B cell (primary cell): ENCODE measurements around the gene ZRANB3. TPM values are rescaled to one million over a fixed set of nuclear protein-coding genes. Genes with fewer than 3 reads are reported as not detected.

Experiments
- ATAC-seq: fragments of 200-7000 bp; cut with Tn5 transposase; one replicate; pipeline ENCODE4 v1.10.0; 2021; ENCODE audit warnings: low read depth, mild to moderate bottlenecking, moderate number of reproducible peaks, moderate library complexity
- CTCF ChIA-PET: fragments of 350-600 bp; sonication (Branson Sonifier 250); formaldehyde crosslinking; loops from one replicate; lab custom pipeline; 2021; ENCODE audit warnings: antibody characterized with exemption, inconsistent platforms; lab: Charles Lee
- POLR2A ChIA-PET: fragments of 350-600 bp; sonication (Branson Sonifier 250); formaldehyde crosslinking; loops from one replicate; lab custom pipeline; 2021; ENCODE audit warnings: antibody characterized with exemption; lab: Charles Lee
- DNase-seq: peaks from one replicate; pipeline ENCODE4 v3.0.0; 2013
- H2AFZ ChIP-seq: 2 replicates; pipeline ENCODE4 v1.6.1; 2012; ENCODE audit warnings: mild to moderate bottlenecking, low read depth, low read length; ENCODE audit not compliant: insufficient read depth, poor library complexity, severe bottlenecking
- H3K27ac ChIP-seq, 2 donors: 1 replicate in 1 of 2; 2 replicates in 1 of 2; pipeline ENCODE4 v1.5.1; 2012 to 2013; ENCODE audit warnings: low read length in 2 of 2, mild to moderate bottlenecking in 2 of 2, moderate library complexity in 1 of 2
- H3K27me3 ChIP-seq, 4 experiments: fragments of 200-600 bp in 1 of 4; sonication (generic) in 1 of 4; replicated peaks in 1 of 4; 1 replicate in 2 of 4; 2 replicates in 2 of 4; pipeline versions ENCODE4 v1.6.1 to v1.7.0; 2013 to 2016; ENCODE audit warnings: low read length in 3 of 4, mild to moderate bottlenecking in 2 of 4, mixed read lengths in 1 of 4, moderate library complexity in 1 of 4; ENCODE audit not compliant: insufficient read depth in 4 of 4, control insufficient read depth in 3 of 4; ENCODE audit errors: control extremely low read depth in 1 of 4
- H3K36me3 ChIP-seq, 2 experiments: replicated peaks in 1 of 2; 1 replicate in 1 of 2; 2 replicates in 1 of 2; pipeline versions ENCODE4 v1.6.1 to v1.7.1; 2013; ENCODE audit warnings: low read length in 1 of 2; ENCODE audit not compliant: insufficient read depth in 2 of 2, control insufficient read depth in 1 of 2; ENCODE audit errors: control extremely low read depth in 1 of 2, extremely low read depth in 1 of 2
- H3K4me1 ChIP-seq, 2 donors: fragments of 200-600 bp in 1 of 2; sonication (generic) in 1 of 2; 1 replicate in 1 of 2; 2 replicates in 1 of 2; pipeline versions ENCODE4 v1.5.1 to v1.6.1; 2013 to 2017; ENCODE audit warnings: low read length in 2 of 2; ENCODE audit not compliant: control insufficient read depth in 2 of 2, insufficient read depth in 2 of 2
- H3K4me2 ChIP-seq: replicated peaks from 2 replicates; pipeline ENCODE3; 2012; ENCODE audit warnings: mild to moderate bottlenecking, low read depth, low read length; ENCODE audit not compliant: poor library complexity, severe bottlenecking
- H3K4me3 ChIP-seq, 5 experiments: fragments of 200-600 bp in 1 of 5; sonication (generic) in 1 of 5; 1 replicate in 3 of 5; 2 replicates in 2 of 5; pipeline versions ENCODE4 v1.5.1 to v1.7.0; 2011 to 2016; ENCODE audit warnings: low read length in 4 of 5, mild to moderate bottlenecking in 4 of 5, low read depth in 2 of 5, control low read depth in 1 of 5, moderate library complexity in 1 of 5; ENCODE audit not compliant: insufficient read depth in 1 of 5; ENCODE audit errors: control extremely low read depth in 1 of 5, extremely low read depth in 1 of 5
- H3K79me2 ChIP-seq: fragments of 200-600 bp; sonication (generic); one replicate; pipeline ENCODE4 v1.6.0; 2016; ENCODE audit warnings: low read length; ENCODE audit not compliant: control insufficient read depth, insufficient read depth
- H3K9ac ChIP-seq: fragments of 200-600 bp; sonication (generic); 2 replicates; pipeline ENCODE4 v1.6.1; 2017; ENCODE audit warnings: mild to moderate bottlenecking, low read length, moderate library complexity
- H3K9me3 ChIP-seq, 3 donors: one replicate each; pipeline versions ENCODE4 v1.6.1 to v1.7.1; 2013; ENCODE audit warnings: low read length in 2 of 3; ENCODE audit not compliant: control insufficient read depth in 2 of 3, insufficient read depth in 1 of 3; ENCODE audit errors: control extremely low read depth in 1 of 3
- H4K20me1 ChIP-seq: 2 replicates; pipeline ENCODE4 v1.6.0; 2012; ENCODE audit warnings: mild to moderate bottlenecking, low read length; ENCODE audit not compliant: insufficient read depth, control insufficient read depth, poor library complexity, severe bottlenecking
- H3K27ac Mint-ChIP-seq: one replicate; pipeline ENCODE4 v1.8.0; 2021; ENCODE audit warnings: mixed read lengths
- H3K27me3 Mint-ChIP-seq: one replicate; pipeline ENCODE4 v1.8.0; 2021; ENCODE audit warnings: mixed read lengths
- H3K4me1 Mint-ChIP-seq: one replicate; pipeline ENCODE4 v1.8.0; 2021; ENCODE audit warnings: mixed read lengths
- H3K4me3 Mint-ChIP-seq: one replicate; pipeline ENCODE4 v1.8.0; 2021; ENCODE audit warnings: mixed read lengths
- H3K9me3 Mint-ChIP-seq: one replicate; pipeline ENCODE4 v1.8.0; 2022; ENCODE audit warnings: mixed read lengths; ENCODE audit not compliant: insufficient read depth
- EZH2 ChIP-seq: IDR thresholded peaks from 2 replicates; pipeline ENCODE4 v1.6.1; 2012; ENCODE audit warnings: borderline replicate concordance, low read depth, mild to moderate bottlenecking, moderate library complexity, low read length; ENCODE audit not compliant: insufficient read depth, poor library complexity, severe bottlenecking
- WGBS: methylation state at CpG from one replicate; pipeline ENCODE4 v1.1.5; 2013; ENCODE audit warnings: missing lambda C conversion rate; ENCODE audit not compliant: insufficient coverage; 5-methylcytosine and 5-hydroxymethylcytosine counted together
- intact Hi-C: fragments of 100-400 bp; cut with micrococcal nuclease; formaldehyde crosslinking; loops from one replicate; pipeline ENCODE4 v1.10.0; 2022
- polyA plus RNA-seq: library from polyadenylated mRNA; depleted of rRNA; stranded (reverse); fragments of >200 nt; gene quantifications from 2 replicates; pipeline ENCODE4 v1.2.3, GENCODE V29; 2012
- total RNA-seq, 2 donors: library from RNA; stranded (reverse); fragments of 120-200 nt in 1 of 2; gene quantifications; 1 replicate in 1 of 2; 2 replicates in 1 of 2; pipeline versions ENCODE4 v1.2.3 to v1.2.4, GENCODE V29; 2013 to 2022
- TF ChIP-seq, protein P1 (sequence below): fragments of 200-600 bp; IDR thresholded peaks from one replicate; pipeline ENCODE4 v1.8.0; 2022; ENCODE audit warnings: antibody characterized with exemption, mild to moderate bottlenecking

Gene ZRANB3
- total and polyA plus RNA-seq, 2 donors (not counting 1 experiment from before 2014, with no cell fraction given) = 2.4 to 9.8 TPM

GRCh38 chr2:135163901-135164300, 367.1 kb downstream of the ZRANB3 start:
- CTCF ChIA-PET = interaction anchor here (1.6 kb wide), 1 partner anchor 159 kb away, joined by 3 read pairs; no protein-coding TSS in a partner anchor
- TF ChIP-seq EZH2 = no peak
- TF ChIP-seq, protein P1, sequence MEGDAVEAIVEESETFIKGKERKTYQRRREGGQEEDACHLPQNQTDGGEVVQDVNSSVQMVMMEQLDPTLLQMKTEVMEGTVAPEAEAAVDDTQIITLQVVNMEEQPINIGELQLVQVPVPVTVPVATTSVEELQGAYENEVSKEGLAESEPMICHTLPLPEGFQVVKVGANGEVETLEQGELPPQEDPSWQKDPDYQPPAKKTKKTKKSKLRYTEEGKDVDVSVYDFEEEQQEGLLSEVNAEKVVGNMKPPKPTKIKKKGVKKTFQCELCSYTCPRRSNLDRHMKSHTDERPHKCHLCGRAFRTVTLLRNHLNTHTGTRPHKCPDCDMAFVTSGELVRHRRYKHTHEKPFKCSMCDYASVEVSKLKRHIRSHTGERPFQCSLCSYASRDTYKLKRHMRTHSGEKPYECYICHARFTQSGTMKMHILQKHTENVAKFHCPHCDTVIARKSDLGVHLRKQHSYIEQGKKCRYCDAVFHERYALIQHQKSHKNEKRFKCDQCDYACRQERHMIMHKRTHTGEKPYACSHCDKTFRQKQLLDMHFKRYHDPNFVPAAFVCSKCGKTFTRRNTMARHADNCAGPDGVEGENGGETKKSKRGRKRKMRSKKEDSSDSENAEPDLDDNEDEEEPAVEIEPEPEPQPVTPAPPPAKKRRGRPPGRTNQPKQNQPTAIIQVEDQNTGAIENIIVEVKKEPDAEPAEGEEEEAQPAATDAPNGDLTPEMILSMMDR = no peak
- POLR2A ChIA-PET = no interaction called here
- H3K4me3 Mint-ChIP-seq = no peak overlapping the region
- DNase-seq = no peak
- no peak overlapping the region for H3K4me2 ChIP-seq
- no peaks in the 10 kb centered on the region for H4K20me1 ChIP-seq
- no peaks in the 10 kb centered on the region for H3K79me2 ChIP-seq
- no peaks in the 10 kb centered on the region for H3K9me3 Mint-ChIP-seq
- no peaks in the 10 kb centered on the region for H3K27me3 Mint-ChIP-seq
- no peak for ATAC-seq
- intact Hi-C loops = no loop called here
- H3K4me1 ChIP-seq = no peaks in the 10 kb centered on the region
- H2AFZ ChIP-seq = no peak overlapping the region
- no peaks in the 10 kb centered on the region for H3K9me3 ChIP-seq
- no peaks in the 10 kb centered on the region for H3K4me1 Mint-ChIP-seq
- 100% methylated on average over 3 of the region's 5 CpGs for WGBS
- H3K27ac ChIP-seq = no peak overlapping the region
- no peak overlapping the region for H3K4me3 ChIP-seq
- no peak overlapping the region for H3K9ac ChIP-seq
- peaks cover 3 to 63% of the 10 kb centered on the region in 2 experiments for H3K36me3 ChIP-seq
- no peaks in the 10 kb centered on the region for H3K27me3 ChIP-seq
- H3K27ac Mint-ChIP-seq = no peak overlapping the region

- Histone ChIP-seq H3K27ac (no peak overlapping the region), H4K20me1 (no peaks in the 10 kb centered on the region), H3K79me2 (no peaks in the 10 kb centered on the region), H3K4me1 (no peaks in the 10 kb centered on the region), H3K4me3 (no peak overlapping the region), H3K4me2 (no peak overlapping the region), H3K9me3 (no peaks in the 10 kb centered on the region), H2AFZ (no peak overlapping the region), H3K9ac (no peak overlapping the region), H3K27me3 (no peaks in the 10 kb centered on the region), H3K36me3 (peaks cover 5 to 61% of the 10 kb centered on the region in 2 experiments)
- DNase-seq (no peak), ATAC-seq (no peak)
- no peak for TF ChIP-seq EZH2
- TF ChIP-seq, protein P1 = no peak
- intact Hi-C loops = no loop called here
- no peak overlapping the region for H3K27ac Mint-ChIP-seq
- H3K9me3 Mint-ChIP-seq = no peaks in the 10 kb centered on the region
- H3K4me3 Mint-ChIP-seq = no peak overlapping the region
- H3K27me3 Mint-ChIP-seq = no peaks in the 10 kb centered on the region
- POLR2A ChIA-PET = no interaction called here
- CTCF ChIA-PET = interaction anchor here (1.6 kb wide), 1 partner anchor 159 kb away, joined by 3 read pairs; no protein-coding TSS in a partner anchor
- 70% methylated on average over 1 of the region's 2 CpGs for WGBS
- no peaks in the 10 kb centered on the region for H3K4me1 Mint-ChIP-seq
These were observed 367.7 kb downstream of the ZRANB3 start for GRCh38 chr2:135163306-135163705.
